Measurements from ENCODE around the gene BST2. TPM values are rescaled to one million over a fixed set of nuclear protein-coding genes. Genes with fewer than 3 reads are reported as not detected.
A peak's percentile ranks its signal among the peaks of the same experiment; 100 is the strongest.

The BST2 gene
- total and polyA plus RNA-seq, 9 of the 15 experiments (the other 6 are each of a cell fraction or from before 2014, with no cell fraction given): 11.2 to 232 (median 151) TPM

DNA sequence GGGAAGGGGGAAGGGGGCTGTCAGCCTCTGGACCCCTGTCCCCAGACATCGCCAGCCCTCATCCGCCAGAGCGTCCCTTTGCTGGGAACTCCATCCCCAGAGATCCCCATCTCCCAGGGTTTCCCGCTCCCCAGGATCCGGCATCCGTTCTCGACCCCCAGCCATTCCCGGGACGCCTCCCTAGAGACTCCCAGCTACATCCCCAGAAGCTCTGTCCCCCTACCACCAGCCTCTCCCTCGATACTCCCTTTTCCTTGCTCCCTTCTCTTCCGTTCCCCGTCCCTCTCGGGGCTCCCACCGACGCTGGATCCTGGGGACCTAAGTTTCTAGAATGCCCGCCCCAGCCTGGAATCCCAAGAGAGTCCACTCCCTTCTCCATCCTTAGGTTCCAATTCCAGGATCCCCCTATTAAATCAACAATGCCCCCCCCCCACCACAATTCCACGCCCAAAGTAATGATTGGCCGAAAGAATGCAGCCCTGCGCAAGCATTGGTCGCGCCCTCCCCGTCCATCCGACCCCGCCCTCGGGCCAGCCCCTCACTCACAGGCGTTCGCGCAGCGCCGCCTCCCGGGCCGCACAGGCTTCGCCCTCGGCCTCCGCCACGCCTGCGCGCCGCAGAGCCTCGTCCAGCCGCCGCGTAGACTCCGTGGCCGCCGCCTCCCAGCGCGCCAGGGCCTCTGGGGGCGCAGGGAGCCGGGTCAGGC, 14.6 kb downstream of the BST2 start (continued):
- TF ChIP-seq, protein P1, sequence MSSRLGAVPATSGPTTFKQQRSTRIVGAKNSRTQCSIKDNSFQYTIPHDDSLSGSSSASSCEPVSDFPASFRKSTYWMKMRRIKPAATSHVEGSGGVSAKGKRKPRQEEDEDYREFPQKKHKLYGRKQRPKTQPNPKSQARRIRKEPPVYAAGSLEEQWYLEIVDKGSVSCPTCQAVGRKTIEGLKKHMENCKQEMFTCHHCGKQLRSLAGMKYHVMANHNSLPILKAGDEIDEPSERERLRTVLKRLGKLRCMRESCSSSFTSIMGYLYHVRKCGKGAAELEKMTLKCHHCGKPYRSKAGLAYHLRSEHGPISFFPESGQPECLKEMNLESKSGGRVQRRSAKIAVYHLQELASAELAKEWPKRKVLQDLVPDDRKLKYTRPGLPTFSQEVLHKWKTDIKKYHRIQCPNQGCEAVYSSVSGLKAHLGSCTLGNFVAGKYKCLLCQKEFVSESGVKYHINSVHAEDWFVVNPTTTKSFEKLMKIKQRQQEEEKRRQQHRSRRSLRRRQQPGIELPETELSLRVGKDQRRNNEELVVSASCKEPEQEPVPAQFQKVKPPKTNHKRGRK (tag; IDR thresholded peaks at IDR 0.05): no peak
- peak; percentile 69 for TF ChIP-seq MEIS2 (IDR thresholded peaks at IDR 0.05; ENCODE audit: partially characterized antibody)
- TF ChIP-seq ZC3H4 (CRISPR knock-in tag; IDR thresholded peaks at IDR 0.05; ENCODE audit: borderline replicate concordance): no peak
- TF ChIP-seq, protein P2, sequence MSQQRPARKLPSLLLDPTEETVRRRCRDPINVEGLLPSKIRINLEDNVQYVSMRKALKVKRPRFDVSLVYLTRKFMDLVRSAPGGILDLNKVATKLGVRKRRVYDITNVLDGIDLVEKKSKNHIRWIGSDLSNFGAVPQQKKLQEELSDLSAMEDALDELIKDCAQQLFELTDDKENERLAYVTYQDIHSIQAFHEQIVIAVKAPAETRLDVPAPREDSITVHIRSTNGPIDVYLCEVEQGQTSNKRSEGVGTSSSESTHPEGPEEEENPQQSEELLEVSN (IDR thresholded peaks at IDR 0.05; ENCODE audit: borderline replicate concordance in 1 of 2, extremely low read depth in 1 of 2, insufficient read depth in 1 of 2, insufficient read length in 1 of 2, low read depth in 1 of 2, low read length in 1 of 2, poor library complexity in 1 of 2, severe bottlenecking in 1 of 2): peak; percentile 47 to 90
- TF ChIP-seq TARDBP (IDR thresholded peaks at IDR 0.05): no peak
- no peak for TF ChIP-seq ARHGAP35 (IDR thresholded peaks at IDR 0.05; ENCODE audit: partially characterized antibody)
- TF ChIP-seq, protein P3, sequence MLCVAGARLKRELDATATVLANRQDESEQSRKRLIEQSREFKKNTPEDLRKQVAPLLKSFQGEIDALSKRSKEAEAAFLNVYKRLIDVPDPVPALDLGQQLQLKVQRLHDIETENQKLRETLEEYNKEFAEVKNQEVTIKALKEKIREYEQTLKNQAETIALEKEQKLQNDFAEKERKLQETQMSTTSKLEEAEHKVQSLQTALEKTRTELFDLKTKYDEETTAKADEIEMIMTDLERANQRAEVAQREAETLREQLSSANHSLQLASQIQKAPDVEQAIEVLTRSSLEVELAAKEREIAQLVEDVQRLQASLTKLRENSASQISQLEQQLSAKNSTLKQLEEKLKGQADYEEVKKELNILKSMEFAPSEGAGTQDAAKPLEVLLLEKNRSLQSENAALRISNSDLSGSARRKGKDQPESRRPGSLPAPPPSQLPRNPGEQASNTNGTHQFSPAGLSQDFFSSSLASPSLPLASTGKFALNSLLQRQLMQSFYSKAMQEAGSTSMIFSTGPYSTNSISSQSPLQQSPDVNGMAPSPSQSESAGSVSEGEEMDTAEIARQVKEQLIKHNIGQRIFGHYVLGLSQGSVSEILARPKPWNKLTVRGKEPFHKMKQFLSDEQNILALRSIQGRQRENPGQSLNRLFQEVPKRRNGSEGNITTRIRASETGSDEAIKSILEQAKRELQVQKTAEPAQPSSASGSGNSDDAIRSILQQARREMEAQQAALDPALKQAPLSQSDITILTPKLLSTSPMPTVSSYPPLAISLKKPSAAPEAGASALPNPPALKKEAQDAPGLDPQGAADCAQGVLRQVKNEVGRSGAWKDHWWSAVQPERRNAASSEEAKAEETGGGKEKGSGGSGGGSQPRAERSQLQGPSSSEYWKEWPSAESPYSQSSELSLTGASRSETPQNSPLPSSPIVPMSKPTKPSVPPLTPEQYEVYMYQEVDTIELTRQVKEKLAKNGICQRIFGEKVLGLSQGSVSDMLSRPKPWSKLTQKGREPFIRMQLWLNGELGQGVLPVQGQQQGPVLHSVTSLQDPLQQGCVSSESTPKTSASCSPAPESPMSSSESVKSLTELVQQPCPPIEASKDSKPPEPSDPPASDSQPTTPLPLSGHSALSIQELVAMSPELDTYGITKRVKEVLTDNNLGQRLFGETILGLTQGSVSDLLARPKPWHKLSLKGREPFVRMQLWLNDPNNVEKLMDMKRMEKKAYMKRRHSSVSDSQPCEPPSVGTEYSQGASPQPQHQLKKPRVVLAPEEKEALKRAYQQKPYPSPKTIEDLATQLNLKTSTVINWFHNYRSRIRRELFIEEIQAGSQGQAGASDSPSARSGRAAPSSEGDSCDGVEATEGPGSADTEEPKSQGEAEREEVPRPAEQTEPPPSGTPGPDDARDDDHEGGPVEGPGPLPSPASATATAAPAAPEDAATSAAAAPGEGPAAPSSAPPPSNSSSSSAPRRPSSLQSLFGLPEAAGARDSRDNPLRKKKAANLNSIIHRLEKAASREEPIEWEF (CRISPR knock-in tag; IDR thresholded peaks at IDR 0.05): no peak
- no peak for TF ChIP-seq ZNF436 (CRISPR knock-in tag; IDR thresholded peaks at IDR 0.05)
- no peak for TF ChIP-seq ETV5 (CRISPR knock-in tag; IDR thresholded peaks at IDR 0.05; ENCODE audit: low read depth)
- TF ChIP-seq HMG20B (CRISPR knock-in tag; IDR thresholded peaks at IDR 0.05): no peak
- TF ChIP-seq TCF7 (IDR thresholded peaks at IDR 0.05; ENCODE audit: borderline replicate concordance): no peak
- TF ChIP-seq SP1 (CRISPR knock-in tag; IDR thresholded peaks at IDR 0.05): peak; percentile 61
- peak; percentile 31; the same call in 1 of the 2 replicates for TF ChIP-seq SIN3B (IDR thresholded peaks at IDR 0.05; ENCODE audit: low read depth)
- TF ChIP-seq, protein P4, sequence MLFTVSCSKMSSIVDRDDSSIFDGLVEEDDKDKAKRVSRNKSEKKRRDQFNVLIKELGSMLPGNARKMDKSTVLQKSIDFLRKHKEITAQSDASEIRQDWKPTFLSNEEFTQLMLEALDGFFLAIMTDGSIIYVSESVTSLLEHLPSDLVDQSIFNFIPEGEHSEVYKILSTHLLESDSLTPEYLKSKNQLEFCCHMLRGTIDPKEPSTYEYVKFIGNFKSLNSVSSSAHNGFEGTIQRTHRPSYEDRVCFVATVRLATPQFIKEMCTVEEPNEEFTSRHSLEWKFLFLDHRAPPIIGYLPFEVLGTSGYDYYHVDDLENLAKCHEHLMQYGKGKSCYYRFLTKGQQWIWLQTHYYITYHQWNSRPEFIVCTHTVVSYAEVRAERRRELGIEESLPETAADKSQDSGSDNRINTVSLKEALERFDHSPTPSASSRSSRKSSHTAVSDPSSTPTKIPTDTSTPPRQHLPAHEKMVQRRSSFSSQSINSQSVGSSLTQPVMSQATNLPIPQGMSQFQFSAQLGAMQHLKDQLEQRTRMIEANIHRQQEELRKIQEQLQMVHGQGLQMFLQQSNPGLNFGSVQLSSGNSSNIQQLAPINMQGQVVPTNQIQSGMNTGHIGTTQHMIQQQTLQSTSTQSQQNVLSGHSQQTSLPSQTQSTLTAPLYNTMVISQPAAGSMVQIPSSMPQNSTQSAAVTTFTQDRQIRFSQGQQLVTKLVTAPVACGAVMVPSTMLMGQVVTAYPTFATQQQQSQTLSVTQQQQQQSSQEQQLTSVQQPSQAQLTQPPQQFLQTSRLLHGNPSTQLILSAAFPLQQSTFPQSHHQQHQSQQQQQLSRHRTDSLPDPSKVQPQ (CRISPR knock-in tag; IDR thresholded peaks at IDR 0.05; ENCODE audit: borderline replicate concordance): no peak
- no peak for TF ChIP-seq ZEB2 (IDR thresholded peaks at IDR 0.05)
- TF ChIP-seq, protein P5, sequence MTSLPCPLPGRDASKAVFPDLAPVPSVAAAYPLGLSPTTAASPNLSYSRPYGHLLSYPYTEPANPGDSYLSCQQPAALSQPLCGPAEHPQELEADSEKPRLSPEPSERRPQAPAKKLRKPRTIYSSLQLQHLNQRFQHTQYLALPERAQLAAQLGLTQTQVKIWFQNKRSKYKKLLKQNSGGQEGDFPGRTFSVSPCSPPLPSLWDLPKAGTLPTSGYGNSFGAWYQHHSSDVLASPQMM (CRISPR knock-in tag; IDR thresholded peaks at IDR 0.05): no peak
- TF ChIP-seq ZNF408 (CRISPR knock-in tag; IDR thresholded peaks at IDR 0.05; ENCODE audit: low read depth): no peak
